ENCODE measurements around the gene IRF2BP1. TPM values are rescaled to one million over a fixed set of nuclear protein-coding genes. Genes with fewer than 3 reads are reported as not detected.
A peak's percentile ranks its signal among the peaks of the same experiment; 100 is the strongest.

Gene IRF2BP1
- total and polyA plus RNA-seq, 2 of the 13 experiments (the other 11 are each of a cell fraction or from before 2014, with no cell fraction given), result 4.3 to 14.3 TPM

DNA sequence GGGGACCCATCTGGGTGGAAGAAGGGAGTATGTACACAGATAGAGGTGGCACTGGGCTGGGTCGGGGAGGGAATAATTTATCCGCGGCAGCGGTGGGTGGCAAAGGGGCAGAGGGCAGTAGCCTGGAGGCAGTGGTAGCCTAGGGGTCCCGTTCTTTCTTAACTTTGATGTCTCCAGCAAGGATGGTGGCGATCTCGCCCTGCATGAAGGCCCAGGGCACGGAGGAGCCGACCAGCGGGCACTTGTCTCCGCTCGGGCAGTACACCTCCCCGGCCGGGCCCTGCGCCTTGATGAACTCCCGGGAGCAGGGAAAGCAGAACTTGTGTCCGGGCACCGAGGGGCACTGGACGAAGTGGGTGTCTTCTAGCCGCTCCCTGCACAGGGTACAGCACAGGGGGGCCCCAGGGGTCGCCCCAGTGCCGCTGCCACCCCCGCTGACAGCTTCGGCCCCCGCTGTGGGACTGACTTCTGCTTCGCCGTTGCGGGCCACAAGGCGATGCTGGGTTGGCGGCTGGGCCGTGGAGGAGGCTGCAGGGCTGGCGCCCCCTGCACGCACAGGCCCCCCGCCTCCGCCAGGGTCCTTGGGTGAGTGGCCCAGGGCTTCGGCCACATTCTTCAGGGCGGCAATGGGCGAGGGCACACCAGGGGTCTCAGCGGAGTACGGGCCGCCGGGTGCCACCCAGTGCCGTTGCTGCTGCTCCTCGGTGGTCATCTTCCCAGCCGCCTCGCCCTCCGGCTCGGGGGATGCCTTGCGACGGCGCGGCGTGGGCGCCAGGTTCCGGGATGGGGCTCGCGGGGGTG lies 1.9 kb downstream of the IRF2BP1 start (continued):
- TF ChIP-seq STAG1 (CRISPR knock-in tag; IDR thresholded peaks at IDR 0.05) (no peak), ZFP90 (CRISPR knock-in tag; IDR thresholded peaks at IDR 0.05; ENCODE audit: borderline replicate concordance) (no peak), PHF21A (CRISPR knock-in tag; IDR thresholded peaks at IDR 0.05) (no peak), KDM5B (CRISPR knock-in tag; IDR thresholded peaks at IDR 0.05; ENCODE audit: borderline replicate concordance) (no peak), ZNF790 (CRISPR knock-in tag; IDR thresholded peaks at IDR 0.05; ENCODE audit: borderline replicate concordance) (0 out of 2 replicates have a peak, but pooled peaks have one; percentile 33), BRF2 (CRISPR knock-in tag; IDR thresholded peaks at IDR 0.05) (0 out of 2 replicates have a peak, but pooled peaks have one; percentile 9), HNRNPLL (IDR thresholded peaks at IDR 0.05; ENCODE audit: low read depth, low read length, poor library complexity, severe bottlenecking) (no peak), HNF4A (CRISPR knock-in tag; IDR thresholded peaks at IDR 0.05) (no peak), ZFP82 (CRISPR knock-in tag; IDR thresholded peaks at IDR 0.05; ENCODE audit: borderline replicate concordance) (no peak), SKIL (CRISPR knock-in tag; IDR thresholded peaks at IDR 0.05; ENCODE audit: borderline replicate concordance) (no peak), KLF6 (CRISPR knock-in tag; IDR thresholded peaks at IDR 0.05) (no peak), ZNF788 (CRISPR knock-in tag; IDR thresholded peaks at IDR 0.05; ENCODE audit: borderline replicate concordance) (no peak), ZNF850 (CRISPR knock-in tag; conservative IDR thresholded peaks at IDR 0.05) (peak; percentile 59; the same call in 1 of the 2 replicates), DPF2 (CRISPR knock-in tag; IDR thresholded peaks at IDR 0.05; ENCODE audit: borderline replicate concordance, low read depth) (no peak)
- TF ChIP-seq, protein P1, sequence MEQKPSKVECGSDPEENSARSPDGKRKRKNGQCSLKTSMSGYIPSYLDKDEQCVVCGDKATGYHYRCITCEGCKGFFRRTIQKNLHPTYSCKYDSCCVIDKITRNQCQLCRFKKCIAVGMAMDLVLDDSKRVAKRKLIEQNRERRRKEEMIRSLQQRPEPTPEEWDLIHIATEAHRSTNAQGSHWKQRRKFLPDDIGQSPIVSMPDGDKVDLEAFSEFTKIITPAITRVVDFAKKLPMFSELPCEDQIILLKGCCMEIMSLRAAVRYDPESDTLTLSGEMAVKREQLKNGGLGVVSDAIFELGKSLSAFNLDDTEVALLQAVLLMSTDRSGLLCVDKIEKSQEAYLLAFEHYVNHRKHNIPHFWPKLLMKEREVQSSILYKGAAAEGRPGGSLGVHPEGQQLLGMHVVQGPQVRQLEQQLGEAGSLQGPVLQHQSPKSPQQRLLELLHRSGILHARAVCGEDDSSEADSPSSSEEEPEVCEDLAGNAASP (CRISPR knock-in tag; IDR thresholded peaks at IDR 0.05; ENCODE audit: borderline replicate concordance), result no peak

Data from HepG2 (cell line).